Thyroid gland (tissue), 4 donors: Measurements from ENCODE around the gene BTNL3.

Experiments used
- CTCF ChIP-seq, 6 experiments: fragments of 200-600 bp in 3 of 6; fragments of 450-650 bp in 3 of 6; sonication (generic) in 3 of 6; IDR thresholded peaks; one replicate each; pipeline ENCODE4 v1.5.1; 2016 to 2019; ENCODE audit warnings: antibody characterized with exemption in 6 of 6, mild to moderate bottlenecking in 2 of 6, inconsistent platforms in 1 of 6, moderate library complexity in 1 of 6
- POLR2A ChIP-seq, 2 donors: fragments of 450-650 bp; IDR thresholded peaks; one replicate each; pipeline ENCODE4 v1.6.1; 2017; ENCODE audit warnings: antibody characterized with exemption in 2 of 2, mild to moderate bottlenecking in 2 of 2, moderate library complexity in 1 of 2

GRCh38 chr5:181008136-181008535 is 19.5 kb downstream of the BTNL3 start:
- no peak for TF ChIP-seq CTCF (IDR thresholded peaks at IDR 0.05)
- no peak for TF ChIP-seq POLR2A (IDR thresholded peaks at IDR 0.05)
